PC-9 (cell line): ENCODE data around the gene HOXC9.

Experiments
- EZH2 ChIP-seq: fragments of 200-600 bp; sonication (generic); IDR thresholded peaks from 2 replicates; pipeline ENCODE4 v1.8.0; 2017; ENCODE audit warnings: antibody characterized with exemption, low read depth
- TF ChIP-seq, protein P1 (sequence below): fragments of 200-600 bp; sonication (generic); conservative IDR thresholded peaks from 2 replicates; pipeline ENCODE4 v1.6.1; 2017; ENCODE audit warnings: mixed run types, antibody characterized with exemption, mild to moderate bottlenecking, moderate library complexity

DNA sequence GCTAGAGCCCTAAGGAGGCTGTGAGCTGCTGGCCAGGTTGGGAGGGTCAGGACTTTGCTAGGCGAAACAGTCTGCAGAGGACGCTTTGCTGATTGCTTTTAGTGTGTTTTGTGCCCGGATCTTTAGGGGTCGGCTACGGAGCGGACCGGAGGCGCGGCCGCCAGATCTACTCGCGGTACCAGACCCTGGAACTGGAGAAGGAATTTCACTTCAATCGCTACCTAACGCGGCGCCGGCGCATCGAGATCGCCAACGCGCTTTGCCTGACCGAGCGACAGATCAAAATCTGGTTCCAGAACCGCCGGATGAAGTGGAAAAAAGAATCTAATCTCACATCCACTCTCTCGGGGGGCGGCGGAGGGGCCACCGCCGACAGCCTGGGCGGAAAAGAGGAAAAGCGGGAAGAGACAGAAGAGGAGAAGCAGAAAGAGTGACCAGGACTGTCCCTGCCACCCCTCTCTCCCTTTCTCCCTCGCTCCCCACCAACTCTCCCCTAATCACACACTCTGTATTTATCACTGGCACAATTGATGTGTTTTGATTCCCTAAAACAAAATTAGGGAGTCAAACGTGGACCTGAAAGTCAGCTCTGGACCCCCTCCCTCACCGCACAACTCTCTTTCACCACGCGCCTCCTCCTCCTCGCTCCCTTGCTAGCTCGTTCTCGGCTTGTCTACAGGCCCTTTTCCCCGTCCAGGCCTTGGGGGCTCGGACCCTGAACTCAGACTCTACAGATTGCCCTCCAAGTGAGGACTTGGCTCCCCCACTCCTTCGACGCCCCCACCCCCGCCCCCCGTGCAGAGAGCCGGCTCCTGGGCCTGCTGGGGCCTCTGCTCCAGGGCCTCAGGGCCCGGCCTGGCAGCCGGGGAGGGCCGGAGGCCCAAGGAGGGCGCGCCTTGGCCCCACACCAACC lies 29.8 kb downstream of the HOXC9 start:
- TF ChIP-seq, protein P1, sequence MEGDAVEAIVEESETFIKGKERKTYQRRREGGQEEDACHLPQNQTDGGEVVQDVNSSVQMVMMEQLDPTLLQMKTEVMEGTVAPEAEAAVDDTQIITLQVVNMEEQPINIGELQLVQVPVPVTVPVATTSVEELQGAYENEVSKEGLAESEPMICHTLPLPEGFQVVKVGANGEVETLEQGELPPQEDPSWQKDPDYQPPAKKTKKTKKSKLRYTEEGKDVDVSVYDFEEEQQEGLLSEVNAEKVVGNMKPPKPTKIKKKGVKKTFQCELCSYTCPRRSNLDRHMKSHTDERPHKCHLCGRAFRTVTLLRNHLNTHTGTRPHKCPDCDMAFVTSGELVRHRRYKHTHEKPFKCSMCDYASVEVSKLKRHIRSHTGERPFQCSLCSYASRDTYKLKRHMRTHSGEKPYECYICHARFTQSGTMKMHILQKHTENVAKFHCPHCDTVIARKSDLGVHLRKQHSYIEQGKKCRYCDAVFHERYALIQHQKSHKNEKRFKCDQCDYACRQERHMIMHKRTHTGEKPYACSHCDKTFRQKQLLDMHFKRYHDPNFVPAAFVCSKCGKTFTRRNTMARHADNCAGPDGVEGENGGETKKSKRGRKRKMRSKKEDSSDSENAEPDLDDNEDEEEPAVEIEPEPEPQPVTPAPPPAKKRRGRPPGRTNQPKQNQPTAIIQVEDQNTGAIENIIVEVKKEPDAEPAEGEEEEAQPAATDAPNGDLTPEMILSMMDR, result no peak
- no peak for TF ChIP-seq EZH2
